ENCODE results near the gene ZNF441.

DNA sequence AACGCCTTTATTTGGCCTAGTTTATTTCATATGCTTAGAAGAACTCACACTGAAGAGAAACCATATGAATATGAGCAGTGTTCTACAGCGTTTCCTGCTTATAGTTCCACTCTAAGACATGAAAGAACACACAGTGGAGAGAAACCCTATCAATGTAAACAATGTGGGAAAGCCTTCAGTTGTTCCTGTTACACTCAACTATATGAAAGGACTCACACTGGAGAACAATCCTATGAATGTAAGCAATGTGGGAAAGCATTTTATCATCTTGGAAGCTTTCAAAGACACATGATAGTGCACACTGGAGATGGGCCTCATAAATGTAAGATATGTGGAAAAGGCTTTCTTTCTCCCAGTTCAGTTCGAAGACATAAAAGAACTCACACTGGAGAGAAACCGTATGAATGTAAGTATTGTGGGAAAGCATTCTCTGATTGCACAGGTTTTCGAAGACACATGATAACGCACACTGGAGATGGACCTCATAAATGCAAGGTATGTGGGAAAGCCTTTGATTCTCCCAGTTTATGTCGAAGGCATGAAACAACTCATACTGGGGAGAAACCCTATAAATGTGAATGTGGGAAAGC, 13.7 kb downstream of the ZNF441 start:
- TF ChIP-seq, protein P1, sequence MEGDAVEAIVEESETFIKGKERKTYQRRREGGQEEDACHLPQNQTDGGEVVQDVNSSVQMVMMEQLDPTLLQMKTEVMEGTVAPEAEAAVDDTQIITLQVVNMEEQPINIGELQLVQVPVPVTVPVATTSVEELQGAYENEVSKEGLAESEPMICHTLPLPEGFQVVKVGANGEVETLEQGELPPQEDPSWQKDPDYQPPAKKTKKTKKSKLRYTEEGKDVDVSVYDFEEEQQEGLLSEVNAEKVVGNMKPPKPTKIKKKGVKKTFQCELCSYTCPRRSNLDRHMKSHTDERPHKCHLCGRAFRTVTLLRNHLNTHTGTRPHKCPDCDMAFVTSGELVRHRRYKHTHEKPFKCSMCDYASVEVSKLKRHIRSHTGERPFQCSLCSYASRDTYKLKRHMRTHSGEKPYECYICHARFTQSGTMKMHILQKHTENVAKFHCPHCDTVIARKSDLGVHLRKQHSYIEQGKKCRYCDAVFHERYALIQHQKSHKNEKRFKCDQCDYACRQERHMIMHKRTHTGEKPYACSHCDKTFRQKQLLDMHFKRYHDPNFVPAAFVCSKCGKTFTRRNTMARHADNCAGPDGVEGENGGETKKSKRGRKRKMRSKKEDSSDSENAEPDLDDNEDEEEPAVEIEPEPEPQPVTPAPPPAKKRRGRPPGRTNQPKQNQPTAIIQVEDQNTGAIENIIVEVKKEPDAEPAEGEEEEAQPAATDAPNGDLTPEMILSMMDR (IDR thresholded peaks at IDR 0.05; ENCODE audit: insufficient read depth, low read depth, low read length): no peak
- no peak for TF ChIP-seq EZH2 (IDR thresholded peaks at IDR 0.05; ENCODE audit: insufficient read depth, low read length)

All from astrocyte (in vitro differentiated cells and primary cell).